GM23338 (cell line): ENCODE results near the gene TTPAL. TPM values are rescaled to one million over a fixed set of nuclear protein-coding genes. Genes with fewer than 3 reads are reported as not detected.

Source experiments
- ATAC-seq: fragments of 200-7000 bp; cut with Tn5 transposase; 3 replicates; pipeline ENCODE4 v1.9.1; 2020
- DNase-seq: peaks from one replicate; pipeline ENCODE4 v3.0.0-alpha.2; 2015; ENCODE audit warnings: low spot score
- H2AFZ ChIP-seq: fragments of 200-600 bp; sonication (generic); 2 replicates; pipeline ENCODE4 v1.8.0; 2016; ENCODE audit warnings: antibody characterized with exemption, mild to moderate bottlenecking, moderate library complexity
- H3F3A ChIP-seq: fragments of 200-600 bp; sonication (generic); replicated peaks from 2 replicates; pipeline ENCODE4 v1.8.0; 2017; ENCODE audit warnings: antibody characterized with exemption, mixed run types, low read depth
- H3K27ac ChIP-seq: fragments of 200-600 bp; sonication (generic); 2 replicates; pipeline ENCODE4 v1.6.1; 2016; ENCODE audit warnings: low read depth
- H3K27me3 ChIP-seq: fragments of 200-600 bp; sonication (generic); 2 replicates; pipeline ENCODE4 v1.8.0; 2016; ENCODE audit warnings: mild to moderate bottlenecking, mixed run types, moderate library complexity; ENCODE audit not compliant: insufficient read depth
- H3K36me3 ChIP-seq: fragments of 200-600 bp; sonication (generic); 2 replicates; pipeline ENCODE4 v1.8.0; 2016; ENCODE audit warnings: mild to moderate bottlenecking; ENCODE audit not compliant: insufficient read depth
- H3K4me1 ChIP-seq: fragments of 200-600 bp; sonication (generic); 2 replicates; pipeline ENCODE4 v1.8.0; 2016; ENCODE audit warnings: mild to moderate bottlenecking, moderate library complexity; ENCODE audit not compliant: insufficient read depth
- H3K4me2 ChIP-seq: fragments of 200-600 bp; sonication (generic); 2 replicates; pipeline ENCODE4 v1.7.1; 2017; ENCODE audit warnings: mixed run types
- H3K4me3 ChIP-seq: fragments of 200-600 bp; sonication (generic); 2 replicates; pipeline ENCODE4 v1.6.1; 2016; ENCODE audit warnings: mixed run types
- H3K79me2 ChIP-seq: fragments of 200-600 bp; sonication (generic); replicated peaks from 2 replicates; pipeline ENCODE4 v1.8.0; 2017; ENCODE audit warnings: mild to moderate bottlenecking; ENCODE audit not compliant: insufficient read depth
- H3K9me2 ChIP-seq: fragments of 200-600 bp; sonication (generic); 2 replicates; pipeline ENCODE4 v1.8.0; 2017; ENCODE audit not compliant: insufficient read depth
- H4K20me1 ChIP-seq: fragments of 200-600 bp; sonication (generic); replicated peaks from 2 replicates; pipeline ENCODE4 v1.8.0; 2017; ENCODE audit warnings: mild to moderate bottlenecking; ENCODE audit not compliant: insufficient read depth
- H3K27ac Mint-ChIP-seq: 2 replicates; pipeline ENCODE4 v1.8.0; 2020; ENCODE audit warnings: inconsistent platforms, mild to moderate bottlenecking, moderate library complexity, mixed read lengths
- H3K27me3 Mint-ChIP-seq: 3 replicates; pipeline ENCODE4 v1.8.0; 2022; ENCODE audit warnings: low read depth, mild to moderate bottlenecking, moderate library complexity, mixed read lengths, inconsistent platforms; ENCODE audit not compliant: insufficient read depth, poor library complexity
- H3K36me3 Mint-ChIP-seq: 3 replicates; pipeline ENCODE4 v1.8.0; 2021; ENCODE audit warnings: low read depth, mild to moderate bottlenecking, inconsistent platforms, moderate library complexity, mixed read lengths
- H3K4me1 Mint-ChIP-seq: 3 replicates; pipeline ENCODE4 v1.8.0; 2020; ENCODE audit warnings: mild to moderate bottlenecking, inconsistent platforms, mixed read lengths
- H3K4me3 Mint-ChIP-seq: 3 replicates; pipeline ENCODE4 v1.8.0; 2021; ENCODE audit warnings: moderate library complexity, mild to moderate bottlenecking, inconsistent platforms, mixed read lengths
- H3K9me3 Mint-ChIP-seq: 3 replicates; pipeline ENCODE4 v1.8.0; 2020; ENCODE audit warnings: moderate library complexity, mild to moderate bottlenecking, inconsistent platforms, mixed read lengths
- CREB1 ChIP-seq: fragments of 250-450 bp; sonication (Bioruptor Pico); IDR thresholded peaks from 2 replicates; pipeline ENCODE4 v1.5.0; 2020; ENCODE audit warnings: low read depth, mild to moderate bottlenecking, moderate library complexity
- CTCF ChIP-seq, 2 experiments: fragments of 200-600 bp in 1 of 2; sonication (generic) in 1 of 2; conservative IDR thresholded peaks; 2 replicates each; pipeline versions ENCODE4 v1.5.1 to v1.6.1; 2016 to 2017; ENCODE audit warnings: antibody characterized with exemption in 2 of 2, low read depth in 2 of 2, mild to moderate bottlenecking in 2 of 2, moderate library complexity in 1 of 2
- EZH2 ChIP-seq: fragments of 200-600 bp; sonication (generic); IDR thresholded peaks from one replicate; pipeline ENCODE4 v1.8.0; 2017; ENCODE audit warnings: antibody characterized with exemption, mild to moderate bottlenecking, low read depth; ENCODE audit not compliant: unreplicated experiment
- EZH2phosphoT487 ChIP-seq: fragments of 200-600 bp; sonication (generic); IDR thresholded peaks from one replicate; pipeline ENCODE4 v1.8.1; 2018; ENCODE audit warnings: antibody characterized with exemption; ENCODE audit not compliant: unreplicated experiment
- JUNB ChIP-seq: IDR thresholded peaks from one replicate; pipeline ENCODE4 v1.6.1; 2016; ENCODE audit warnings: antibody characterized with exemption; ENCODE audit not compliant: unreplicated experiment
- NANOG ChIP-seq: IDR thresholded peaks from 2 replicates; pipeline ENCODE4 v1.6.1; 2016; ENCODE audit warnings: antibody characterized with exemption, borderline replicate concordance
- POLR2AphosphoS5 ChIP-seq: IDR thresholded peaks from 2 replicates; pipeline ENCODE4 v1.6.1; 2016; ENCODE audit warnings: antibody characterized with exemption, low read depth
- REST ChIP-seq: IDR thresholded peaks from one replicate; pipeline ENCODE4 v1.6.1; 2018; ENCODE audit warnings: antibody characterized with exemption; ENCODE audit not compliant: unreplicated experiment
- STAT1 ChIP-seq: IDR thresholded peaks from one replicate; pipeline ENCODE4 v1.6.1; 2016; ENCODE audit warnings: antibody characterized with exemption; ENCODE audit not compliant: unreplicated experiment
- ZNF114 ChIP-seq: fragments of 250-450 bp; sonication (Bioruptor Pico); IDR thresholded peaks from 2 replicates; pipeline ENCODE4 v1.5.0; 2020; ENCODE audit warnings: mild to moderate bottlenecking, moderate library complexity
- ZNF331 ChIP-seq: fragments of 250-450 bp; sonication (Bioruptor Pico); IDR thresholded peaks from 2 replicates; pipeline ENCODE4 v1.5.0; 2020; ENCODE audit warnings: low read depth, mild to moderate bottlenecking, moderate library complexity
- ZNF462 ChIP-seq: fragments of 250-450 bp; sonication (Bioruptor Pico); IDR thresholded peaks from 2 replicates; pipeline ENCODE4 v1.5.0; 2020; ENCODE audit warnings: mild to moderate bottlenecking, moderate library complexity
- polyA plus RNA-seq: library from polyadenylated mRNA; unstranded; fragments of >200 nt; fragmentation: Nextera tagmentation; extraction: Ambion mirVana; gene quantifications from 2 replicates; pipeline ENCODE4 v1.2.1, GENCODE V29; 2016
- total RNA-seq: library from RNA; depleted of rRNA; stranded (reverse); fragments of >200 nt; shearing (Covaris generic); gene quantifications from 2 replicates; pipeline ENCODE4 v1.2.3, GENCODE V29; 2014
- TF ChIP-seq, protein P1 (sequence below): IDR thresholded peaks from 2 replicates; pipeline ENCODE4 v1.6.1; 2016; ENCODE audit warnings: antibody characterized with exemption

The TTPAL gene
- total and polyA plus RNA-seq, 2 experiments from 2014 or later, result 3.7 to 10.2 TPM

DNA sequence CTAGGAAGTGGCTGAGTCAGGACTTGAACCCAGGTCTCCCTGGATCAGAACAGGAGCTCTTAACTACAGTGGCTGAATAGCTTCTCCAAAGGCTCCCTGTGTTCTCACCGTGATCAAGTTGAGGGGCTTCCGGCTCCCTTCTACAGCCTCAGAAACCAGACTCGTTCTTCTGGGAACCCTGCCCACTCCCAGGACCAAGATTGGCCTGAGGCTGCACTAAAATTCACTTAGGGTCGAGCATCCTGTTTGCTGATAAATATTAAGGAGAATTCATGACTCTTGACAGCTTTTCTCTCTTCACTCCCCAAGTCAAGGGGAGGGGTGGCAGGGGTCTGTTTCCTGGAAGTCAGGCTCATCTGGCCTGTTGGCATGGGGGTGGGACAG lies 44.6 kb upstream of the TTPAL start:
- H3F3A ChIP-seq, result no peaks in the 10 kb centered on the region
- no peaks in the 10 kb centered on the region for H3K4me1 ChIP-seq
- no peak for TF ChIP-seq ZNF114 (CRISPR knock-in tag)
- no peak for TF ChIP-seq EZH2phosphoT487
- no peak for TF ChIP-seq NANOG
- no peak for TF ChIP-seq ZNF331 (CRISPR knock-in tag)
- no peak for TF ChIP-seq JUNB
- no peak for TF ChIP-seq REST
- no peak for TF ChIP-seq CREB1 (CRISPR knock-in tag)
- no peak for TF ChIP-seq EZH2
- TF ChIP-seq CTCF (conservative IDR thresholded peaks at IDR 0.05; ENCODE audit: low read depth in 2 of 2), result no peak
- TF ChIP-seq STAT1, result no peak
- no peak for TF ChIP-seq POLR2AphosphoS5
- TF ChIP-seq ZNF462 (CRISPR knock-in tag), result no peak
- TF ChIP-seq, protein P1, sequence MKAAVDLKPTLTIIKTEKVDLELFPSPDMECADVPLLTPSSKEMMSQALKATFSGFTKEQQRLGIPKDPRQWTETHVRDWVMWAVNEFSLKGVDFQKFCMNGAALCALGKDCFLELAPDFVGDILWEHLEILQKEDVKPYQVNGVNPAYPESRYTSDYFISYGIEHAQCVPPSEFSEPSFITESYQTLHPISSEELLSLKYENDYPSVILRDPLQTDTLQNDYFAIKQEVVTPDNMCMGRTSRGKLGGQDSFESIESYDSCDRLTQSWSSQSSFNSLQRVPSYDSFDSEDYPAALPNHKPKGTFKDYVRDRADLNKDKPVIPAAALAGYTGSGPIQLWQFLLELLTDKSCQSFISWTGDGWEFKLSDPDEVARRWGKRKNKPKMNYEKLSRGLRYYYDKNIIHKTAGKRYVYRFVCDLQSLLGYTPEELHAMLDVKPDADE, result no peak
- Mint-ChIP-seq H3K4me1 (no peaks in the 10 kb centered on the region), H3K27me3 (peaks cover 7% of the 10 kb centered on the region), H3K27ac (no peak overlapping the region), H3K36me3 (no peaks in the 10 kb centered on the region), H3K9me3 (no peaks in the 10 kb centered on the region), H3K4me3 (no peak overlapping the region)
- DNase-seq (no peak), ATAC-seq (no peak)
- H3K27me3 ChIP-seq, result no peaks in the 10 kb centered on the region
- no peak overlapping the region for H2AFZ ChIP-seq
- no peaks in the 10 kb centered on the region for H4K20me1 ChIP-seq
- H3K36me3 ChIP-seq, result no peaks in the 10 kb centered on the region
- H3K27ac ChIP-seq, result no peak overlapping the region
- no peak overlapping the region for H3K4me2 ChIP-seq
- peaks cover 4% of the 10 kb centered on the region; the same call in 1 of the 2 replicates for H3K9me2 ChIP-seq
- no peak overlapping the region for H3K4me3 ChIP-seq
- H3K79me2 ChIP-seq, result no peaks in the 10 kb centered on the region
